GM19463 (cell line): ENCODE results near the gene ST6GALNAC3.

Experiments
- ATAC-seq: cut with Tn5 transposase; IDR thresholded peaks from one replicate; pipeline ENCODE4 v1.9.1; 2021; ENCODE audit warnings: mild to moderate bottlenecking, moderate library complexity; ENCODE audit not compliant: unreplicated experiment

Gene ST6GALNAC3

GRCh38 chr1:76279101-76279748 is 204.7 kb downstream of the ST6GALNAC3 start:
- no peak for ATAC-seq

GRCh38 chr1:76281306-76281705 is 206.8 kb downstream of the ST6GALNAC3 start:
- no peak for ATAC-seq

GRCh38 chr1:76284842-76285241 is 210.3 kb downstream of the ST6GALNAC3 start:
- ATAC-seq = no peak

GRCh38 chr1:76285578-76286135 is 211.1 kb downstream of the ST6GALNAC3 start:
- ATAC-seq = no peak

GRCh38 chr1:76287917-76288316 is 213.4 kb downstream of the ST6GALNAC3 start:
- no peak for ATAC-seq

- ATAC-seq = no peak
Observed at GRCh38 chr1:76288758-76289483, 214.4 kb downstream of the ST6GALNAC3 start.

GRCh38 chr1:76289692-76290091 is 215.1 kb downstream of the ST6GALNAC3 start:
- ATAC-seq = no peak

- ATAC-seq = no peak
Observed at GRCh38 chr1:76290271-76290670, 215.7 kb downstream of the ST6GALNAC3 start.

GRCh38 chr1:76291191-76291590 is 216.6 kb downstream of the ST6GALNAC3 start:
- ATAC-seq = no peak

- no peak for ATAC-seq
Observed at GRCh38 chr1:76291737-76292136, 217.2 kb downstream of the ST6GALNAC3 start.

- ATAC-seq = peak; percentile 62
Observed at GRCh38 chr1:76292418-76293184, 218.1 kb downstream of the ST6GALNAC3 start.

GRCh38 chr1:76293831-76294230 is 219.3 kb downstream of the ST6GALNAC3 start:
- no peak for ATAC-seq

- peak; percentile 75 for ATAC-seq
Observed at GRCh38 chr1:76294482-76295194, 220.1 kb downstream of the ST6GALNAC3 start.

- ATAC-seq = no peak
Observed at GRCh38 chr1:76298399-76298798, 223.9 kb downstream of the ST6GALNAC3 start.

GRCh38 chr1:76299036-76299435 is 224.5 kb downstream of the ST6GALNAC3 start:
- ATAC-seq = no peak

GRCh38 chr1:76300556-76300955 is 226.0 kb downstream of the ST6GALNAC3 start:
- no peak for ATAC-seq

- ATAC-seq = no peak
Observed at GRCh38 chr1:76302711-76303339, 228.3 kb downstream of the ST6GALNAC3 start.

- ATAC-seq = no peak
Observed at GRCh38 chr1:76303340-76303717, 228.8 kb downstream of the ST6GALNAC3 start.

GRCh38 chr1:76313304-76313703 is 238.8 kb downstream of the ST6GALNAC3 start:
- ATAC-seq = no peak

- ATAC-seq = no peak
Observed at GRCh38 chr1:76314730-76315129, 240.2 kb downstream of the ST6GALNAC3 start.
